ENCODE results near the gene GNA12.
"Not testable (repeated sequence)": the region's sequence is repeated elsewhere in the genome, so short reads cannot be mapped to it uniquely, and the experiment has no call there.

GNA12 gene

GRCh38 chr7:2758673-2759616, 85.2 kb downstream of the GNA12 start:
- no peak for DNase-seq (ENCODE audit: extremely low read depth in 1 of 2, low read depth in 1 of 2)

GRCh38 chr7:2757904-2758672, 86.0 kb downstream of the GNA12 start:
- DNase-seq (ENCODE audit: extremely low read depth in 1 of 2, low read depth in 1 of 2): no peak

- no peak for DNase-seq (ENCODE audit: extremely low read depth in 1 of 2, low read depth in 1 of 2)
These were observed 86.7 kb downstream of the GNA12 start for GRCh38 chr7:2757361-2757903.

- no peak for DNase-seq (ENCODE audit: extremely low read depth in 1 of 2, low read depth in 1 of 2)
These were observed 88.6 kb downstream of the GNA12 start for GRCh38 chr7:2755531-2755930.

GRCh38 chr7:2754912-2755311, 89.2 kb downstream of the GNA12 start:
- DNase-seq (ENCODE audit: extremely low read depth in 1 of 2, low read depth in 1 of 2): no peak

GRCh38 chr7:2754086-2754485, 90.0 kb downstream of the GNA12 start:
- DNase-seq (ENCODE audit: extremely low read depth in 1 of 2, low read depth in 1 of 2): no peak

- no peak for DNase-seq (ENCODE audit: extremely low read depth in 1 of 2, low read depth in 1 of 2)
These were observed 91.0 kb downstream of the GNA12 start for GRCh38 chr7:2753148-2753547.

GRCh38 chr7:2751086-2751485, 93.0 kb downstream of the GNA12 start:
- no peak for DNase-seq (ENCODE audit: extremely low read depth in 1 of 2, low read depth in 1 of 2)

GRCh38 chr7:2750004-2750407, 94.1 kb downstream of the GNA12 start:
- no peak for DNase-seq (ENCODE audit: extremely low read depth in 1 of 2, low read depth in 1 of 2)

- DNase-seq (ENCODE audit: extremely low read depth in 1 of 2, low read depth in 1 of 2): not testable (repeated sequence)
These were observed 95.4 kb downstream of the GNA12 start for GRCh38 chr7:2748684-2749083.

- DNase-seq (ENCODE audit: extremely low read depth in 1 of 2, low read depth in 1 of 2): not testable (repeated sequence)
These were observed 100.5 kb downstream of the GNA12 start for GRCh38 chr7:2743523-2744185.

GRCh38 chr7:2738766-2739549, 105.2 kb downstream of the GNA12 start:
- DNase-seq (ENCODE audit: extremely low read depth in 1 of 2, low read depth in 1 of 2): no peak

- DNase-seq (ENCODE audit: extremely low read depth in 1 of 2, low read depth in 1 of 2): no peak
These were observed 106.2 kb downstream of the GNA12 start for GRCh38 chr7:2737771-2738540.

- not testable (repeated sequence) for DNase-seq (ENCODE audit: extremely low read depth in 1 of 2, low read depth in 1 of 2)
These were observed 106.9 kb downstream of the GNA12 start for GRCh38 chr7:2737005-2737743.

GRCh38 chr7:2736411-2736914, 107.6 kb downstream of the GNA12 start:
- DNase-seq (ENCODE audit: extremely low read depth in 1 of 2, low read depth in 1 of 2): no peak

- DNase-seq (ENCODE audit: extremely low read depth in 1 of 2, low read depth in 1 of 2): no peak
These were observed 108.4 kb downstream of the GNA12 start for GRCh38 chr7:2735744-2736143.

- DNase-seq (ENCODE audit: extremely low read depth in 1 of 2, low read depth in 1 of 2): no peak
These were observed 109.1 kb downstream of the GNA12 start for GRCh38 chr7:2734751-2735571.

All from activated CD8-positive, alpha-beta memory T cell treated with anti-CD3 and anti-CD28 coated beads for 1 hour (primary cell).